Activated CD8-positive, alpha-beta memory T cell treated with anti-CD3 and anti-CD28 coated beads for 1 hour (primary cell): Measurements from ENCODE around the gene SLCO1B1.

Source experiments
- DNase-seq, 2 donors: peaks; one replicate each; pipeline ENCODE4 v3.0.0-alpha.2; 2020; ENCODE audit warnings: low read depth in 1 of 2; ENCODE audit errors: extremely low read depth in 1 of 2

The SLCO1B1 gene

GRCh38 chr12:21219206-21219605, 88.2 kb downstream of the SLCO1B1 start:
- DNase-seq: no peak

- no peak for DNase-seq
Observed at GRCh38 chr12:21220266-21220665, 89.3 kb downstream of the SLCO1B1 start.

GRCh38 chr12:21221072-21221471, 90.1 kb downstream of the SLCO1B1 start:
- DNase-seq: no peak

GRCh38 chr12:21221778-21222177, 90.8 kb downstream of the SLCO1B1 start:
- no peak for DNase-seq

GRCh38 chr12:21223930-21224329, 92.9 kb downstream of the SLCO1B1 start:
- DNase-seq: no peak

- DNase-seq: no peak
Observed at GRCh38 chr12:21234395-21234794, 103.4 kb downstream of the SLCO1B1 start.

GRCh38 chr12:21239866-21240265, 108.9 kb downstream of the SLCO1B1 start:
- DNase-seq: no peak

- no peak for DNase-seq
Observed at GRCh38 chr12:21248679-21249078, 117.7 kb downstream of the SLCO1B1 start.

- no peak for DNase-seq
Observed at GRCh38 chr12:21252070-21252469, 121.1 kb downstream of the SLCO1B1 start.

- DNase-seq: no peak
Observed at GRCh38 chr12:21257172-21257571, 126.2 kb downstream of the SLCO1B1 start.

GRCh38 chr12:21264232-21264631, 133.2 kb downstream of the SLCO1B1 start:
- DNase-seq: no peak

- no peak for DNase-seq
Observed at GRCh38 chr12:21265932-21266331, 134.9 kb downstream of the SLCO1B1 start.

- DNase-seq: no peak
Observed at GRCh38 chr12:21276826-21277225, 145.8 kb downstream of the SLCO1B1 start.
